Measurements from ENCODE around the gene SGCG.

The SGCG gene

DNA sequence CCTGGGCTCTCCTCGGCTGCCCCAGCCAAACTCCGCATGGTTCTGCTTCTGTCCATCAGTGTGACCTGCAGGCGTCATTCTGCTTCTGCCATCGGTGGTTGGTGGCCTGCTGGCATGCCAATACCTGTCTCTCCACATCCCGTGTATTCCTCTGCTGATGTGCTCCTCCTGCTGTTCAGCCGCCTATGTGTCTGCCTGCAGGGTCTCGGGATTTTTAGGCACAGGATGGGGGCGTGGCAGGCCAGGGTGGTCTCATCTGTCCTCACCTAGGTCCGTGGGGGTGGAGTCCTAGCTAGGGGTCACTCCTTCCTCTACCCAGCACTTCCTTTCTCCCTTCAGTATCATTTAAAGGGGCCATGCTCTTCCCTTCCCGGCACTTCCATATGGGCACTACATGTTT, 33.0 kb upstream of the SGCG start:
- TF ChIP-seq CTCF (IDR thresholded peaks at IDR 0.05; ENCODE audit: extremely low read depth, missing control alignments) = no peak
- DNase-seq (ENCODE audit: low spot score) = no peak

- no peak for TF ChIP-seq CTCF (IDR thresholded peaks at IDR 0.05; ENCODE audit: extremely low read depth, missing control alignments)
- no peak for DNase-seq (ENCODE audit: low spot score)
Measured at GRCh38 chr13:23157781-23158180, 23.0 kb upstream of the SGCG start.

DNA sequence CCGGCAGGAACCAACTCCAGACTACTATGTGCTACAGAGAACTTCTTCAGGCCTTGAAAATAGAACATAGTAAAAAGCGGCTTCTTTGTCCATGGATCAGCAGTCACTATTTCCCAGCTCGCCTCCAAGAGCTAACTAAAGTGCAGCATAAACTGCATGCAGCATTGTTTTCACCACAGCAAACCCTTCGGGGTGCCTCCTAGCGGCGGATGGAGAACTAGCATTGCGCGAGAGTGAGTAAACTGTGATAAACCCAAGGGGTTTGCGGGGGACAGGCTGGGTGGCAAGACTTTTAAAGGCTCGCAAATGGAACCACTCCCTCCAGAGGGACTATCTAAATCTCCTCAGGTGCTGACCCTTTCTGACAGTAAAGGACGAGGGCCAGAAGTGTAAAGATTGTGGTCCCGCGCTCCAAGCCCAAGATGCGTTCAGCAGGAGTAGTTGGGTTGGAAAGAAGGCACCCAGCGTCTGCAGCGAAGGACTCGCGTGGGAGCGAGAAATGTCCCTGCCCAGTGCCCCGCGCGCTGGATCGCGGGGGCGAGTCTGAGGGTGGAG, 21.5 kb upstream of the SGCG start:
- DNase-seq (ENCODE audit: low spot score) = peak; percentile 58
- peak; percentile 10 for TF ChIP-seq CTCF (IDR thresholded peaks at IDR 0.05; ENCODE audit: extremely low read depth, missing control alignments)

- DNase-seq (ENCODE audit: low spot score) = peak; percentile 39
- TF ChIP-seq CTCF (IDR thresholded peaks at IDR 0.05; ENCODE audit: extremely low read depth, missing control alignments) = no peak
Measured at GRCh38 chr13:23159760-23160637, 20.8 kb upstream of the SGCG start.

DNA sequence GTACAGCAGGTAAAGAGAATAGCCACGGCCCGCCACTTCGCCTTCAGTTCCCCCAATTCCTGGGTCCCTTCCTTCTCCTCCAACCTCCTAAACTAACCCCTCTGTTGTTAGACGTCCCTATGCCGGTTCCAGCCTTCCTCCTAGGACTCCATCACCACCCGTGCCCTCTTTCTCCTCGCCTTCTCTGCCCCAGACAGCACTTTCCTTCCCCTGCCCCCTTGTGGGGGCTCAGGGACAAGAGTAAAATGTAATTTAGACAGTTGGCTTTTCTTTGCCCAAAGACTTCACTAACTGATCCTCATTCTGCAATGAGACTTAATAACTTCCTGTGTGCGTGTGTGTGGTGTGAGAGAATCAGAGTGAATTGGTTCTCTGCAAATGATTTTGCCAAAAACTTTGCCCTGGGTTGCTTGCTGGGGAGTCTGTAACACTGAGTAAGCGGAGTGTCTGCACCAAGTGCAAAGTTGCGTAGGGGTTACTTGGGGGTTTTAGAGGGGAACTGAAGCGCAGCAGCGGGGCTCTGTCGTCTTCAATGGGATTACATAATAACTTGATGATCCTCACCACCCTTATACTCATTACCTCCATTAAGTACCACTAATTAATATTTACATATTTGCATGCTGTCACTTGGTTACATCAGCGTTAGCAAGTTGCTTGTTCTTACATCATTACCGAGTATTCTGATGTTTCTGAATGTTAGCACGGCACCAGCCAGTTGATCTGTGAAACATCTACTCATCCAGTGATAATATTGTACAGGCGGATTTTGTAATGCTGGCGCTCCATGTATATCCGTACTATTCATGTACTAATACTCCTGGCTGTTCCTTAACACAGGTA, 19.9 kb upstream of the SGCG start:
- no peak for TF ChIP-seq CTCF (IDR thresholded peaks at IDR 0.05; ENCODE audit: extremely low read depth, missing control alignments)
- DNase-seq (ENCODE audit: low spot score) = no peak

DNA sequence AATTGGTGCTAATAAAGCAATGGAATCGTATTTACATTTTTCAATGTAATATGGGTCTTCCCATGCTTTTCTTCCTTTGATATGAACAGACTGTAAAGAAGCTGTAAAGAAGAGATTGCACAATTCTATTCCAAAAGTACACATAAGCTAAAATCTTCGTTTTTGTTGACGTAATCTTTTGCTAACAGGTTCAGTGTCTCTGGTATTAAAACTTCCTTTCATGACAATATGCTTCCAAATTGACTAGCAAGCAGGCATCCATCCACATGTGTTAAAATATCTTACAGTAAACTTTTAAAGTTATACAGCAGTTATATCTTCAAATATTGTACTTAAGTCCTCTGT, 19.3 kb upstream of the SGCG start:
- TF ChIP-seq CTCF (IDR thresholded peaks at IDR 0.05; ENCODE audit: extremely low read depth, missing control alignments) = no peak
- no peak for DNase-seq (ENCODE audit: low spot score)

DNA sequence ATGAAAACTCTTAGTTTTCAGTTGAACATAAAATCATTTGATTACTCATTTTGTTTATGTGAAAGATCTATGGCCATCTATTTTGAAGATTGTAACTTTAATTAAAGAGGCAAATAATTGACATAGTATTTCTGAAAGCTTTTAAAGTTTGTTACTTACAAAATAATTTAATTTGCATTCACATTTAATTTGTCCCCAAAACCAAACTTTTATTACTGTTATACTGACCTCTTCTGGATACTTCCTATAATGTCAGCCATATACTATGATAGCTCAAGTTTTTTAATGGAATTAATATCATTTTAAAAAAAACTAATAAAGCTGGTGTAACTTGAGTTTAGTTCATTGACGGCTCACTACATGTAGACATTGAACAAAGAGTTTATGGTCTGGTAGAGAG, 4.9 kb upstream of the SGCG start:
- no peak for DNase-seq (ENCODE audit: low spot score)
- TF ChIP-seq CTCF (IDR thresholded peaks at IDR 0.05; ENCODE audit: extremely low read depth, missing control alignments) = peak; percentile 19
